NT2/D1 (cell line): Measurements from ENCODE around the gene PWP1.

Source experiments
- YY1 ChIP-seq: IDR thresholded peaks from 2 replicates; pipeline ENCODE4 v1.6.1; 2011; ENCODE audit not compliant: insufficient read length, insufficient read depth
- ZNF274 ChIP-seq: IDR thresholded peaks from 2 replicates; pipeline ENCODE4 v1.6.1; 2011; ENCODE audit warnings: mild to moderate bottlenecking, low read depth, low read length

- no peak for TF ChIP-seq YY1
- TF ChIP-seq ZNF274 = no peak
These were observed 23.8 kb upstream of the PWP1 start for GRCh38 chr12:107661830-107662229.
